GM20000 (cell line): ENCODE measurements around the gene DNAJC17.

Source experiments
- DNase-seq: peaks from one replicate; pipeline ENCODE4 v3.0.0; 2012; ENCODE audit warnings: low spot score
- CTCF ChIP-seq: IDR thresholded peaks from 2 replicates; pipeline ENCODE4 v1.5.1; 2012; ENCODE audit warnings: mild to moderate bottlenecking, control low read depth; ENCODE audit errors: extremely low read depth, missing control alignments

DNAJC17 gene

GRCh38 chr15:40819048-40819447 is 11.8 kb upstream of the DNAJC17 start:
- no peak for DNase-seq
- no peak for TF ChIP-seq CTCF

GRCh38 chr15:40815042-40815698 is 7.9 kb upstream of the DNAJC17 start:
- no peak for TF ChIP-seq CTCF
- DNase-seq = no peak

- TF ChIP-seq CTCF = no peak
- DNase-seq = no peak
Observed at GRCh38 chr15:40812721-40813425, 5.6 kb upstream of the DNAJC17 start.

- no peak for TF ChIP-seq CTCF
Observed at GRCh38 chr15:40808861-40809450, 1.7 kb upstream of the DNAJC17 start.

GRCh38 chr15:40807888-40808461 is 702 bp upstream of the DNAJC17 start:
- no peak for DNase-seq
- TF ChIP-seq CTCF = no peak

More at GRCh38 chr15:40808861-40809450, 1.7 kb upstream of the DNAJC17 start:
- DNase-seq = peak; percentile 29

- no peak for TF ChIP-seq CTCF
Observed at GRCh38 chr15:40806672-40807027, 623 bp downstream of the DNAJC17 start.

GRCh38 chr15:40803688-40804087 is 3.6 kb downstream of the DNAJC17 start:
- DNase-seq = no peak
- TF ChIP-seq CTCF = no peak

More at GRCh38 chr15:40806672-40807027, 623 bp downstream of the DNAJC17 start:
- DNase-seq = no peak
